GM21390 (cell line): ENCODE measurements around the gene SUPT5H.

ENCODE experiments used
- ATAC-seq: cut with Tn5 transposase; IDR thresholded peaks from one replicate; pipeline ENCODE4 v1.9.1; 2021; ENCODE audit not compliant: unreplicated experiment

The SUPT5H gene

GRCh38 chr19:39445196-39446111 is at the start of gene SUPT5H:
Gene SUPT5H (plus strand): TSS chr19:39445582. CDS start chr19:39445891, 309 bp downstream.
- ATAC-seq, result peak; percentile 73

GRCh38 chr19:39397360-39398296 is 47.8 kb upstream of the SUPT5H start:
- peak; percentile 37 for ATAC-seq

GRCh38 chr19:39398297-39398864 is 47.0 kb upstream of the SUPT5H start:
- ATAC-seq, result no peak

GRCh38 chr19:39399668-39400050 is 45.7 kb upstream of the SUPT5H start:
- ATAC-seq, result no peak

- no peak for ATAC-seq
Measured at GRCh38 chr19:39400061-39400460, 45.3 kb upstream of the SUPT5H start.

GRCh38 chr19:39401070-39401548 is 44.3 kb upstream of the SUPT5H start:
- no peak for ATAC-seq

GRCh38 chr19:39401549-39402345 is 43.6 kb upstream of the SUPT5H start:
- peak; percentile 29 for ATAC-seq

GRCh38 chr19:39402346-39403300 is 42.8 kb upstream of the SUPT5H start:
- no peak for ATAC-seq

GRCh38 chr19:39403331-39404312 is 41.8 kb upstream of the SUPT5H start:
- no peak for ATAC-seq

GRCh38 chr19:39405261-39405957 is 40.0 kb upstream of the SUPT5H start:
- ATAC-seq, result no peak

- ATAC-seq, result no peak
Measured at GRCh38 chr19:39405958-39406655, 39.3 kb upstream of the SUPT5H start.

- no peak for ATAC-seq
Measured at GRCh38 chr19:39406656-39407409, 38.5 kb upstream of the SUPT5H start, which contains the start of gene ZFP36. Gene ZFP36 (plus strand): TSS chr19:39406847. CDS start chr19:39406905, 58 bp downstream.

GRCh38 chr19:39407410-39407659 is 38.0 kb upstream of the SUPT5H start:
- ATAC-seq, result no peak

- ATAC-seq, result no peak
Measured at GRCh38 chr19:39407660-39408391, 37.6 kb upstream of the SUPT5H start.

GRCh38 chr19:39408392-39409207 is 36.8 kb upstream of the SUPT5H start:
- ATAC-seq, result no peak
